ENCODE results near the gene HPSE.

DNA sequence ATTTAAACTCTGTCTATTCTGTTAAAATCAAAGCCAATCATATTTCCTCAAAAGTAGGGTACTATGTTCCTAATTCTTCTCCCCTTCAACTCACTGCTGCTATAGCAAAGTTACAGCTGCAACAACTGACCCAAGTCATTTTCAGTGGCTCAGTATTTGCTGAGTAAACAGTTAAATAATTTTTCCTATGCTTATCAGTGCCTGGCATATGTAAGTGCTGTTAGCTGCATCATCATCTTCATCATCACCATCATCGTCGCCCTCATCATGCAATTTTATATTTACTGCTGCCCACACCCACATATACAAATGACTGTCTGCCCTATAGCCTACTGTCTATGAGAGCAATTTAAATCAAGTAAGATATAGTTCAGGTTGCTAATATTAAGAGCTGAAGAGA is 72.0 kb downstream of the HPSE start:
- TF ChIP-seq, protein P1, sequence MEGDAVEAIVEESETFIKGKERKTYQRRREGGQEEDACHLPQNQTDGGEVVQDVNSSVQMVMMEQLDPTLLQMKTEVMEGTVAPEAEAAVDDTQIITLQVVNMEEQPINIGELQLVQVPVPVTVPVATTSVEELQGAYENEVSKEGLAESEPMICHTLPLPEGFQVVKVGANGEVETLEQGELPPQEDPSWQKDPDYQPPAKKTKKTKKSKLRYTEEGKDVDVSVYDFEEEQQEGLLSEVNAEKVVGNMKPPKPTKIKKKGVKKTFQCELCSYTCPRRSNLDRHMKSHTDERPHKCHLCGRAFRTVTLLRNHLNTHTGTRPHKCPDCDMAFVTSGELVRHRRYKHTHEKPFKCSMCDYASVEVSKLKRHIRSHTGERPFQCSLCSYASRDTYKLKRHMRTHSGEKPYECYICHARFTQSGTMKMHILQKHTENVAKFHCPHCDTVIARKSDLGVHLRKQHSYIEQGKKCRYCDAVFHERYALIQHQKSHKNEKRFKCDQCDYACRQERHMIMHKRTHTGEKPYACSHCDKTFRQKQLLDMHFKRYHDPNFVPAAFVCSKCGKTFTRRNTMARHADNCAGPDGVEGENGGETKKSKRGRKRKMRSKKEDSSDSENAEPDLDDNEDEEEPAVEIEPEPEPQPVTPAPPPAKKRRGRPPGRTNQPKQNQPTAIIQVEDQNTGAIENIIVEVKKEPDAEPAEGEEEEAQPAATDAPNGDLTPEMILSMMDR (IDR thresholded peaks at IDR 0.05) = no peak
- no peak for TF ChIP-seq POLR2A (IDR thresholded peaks at IDR 0.05)
- no peak for TF ChIP-seq EP300 (IDR thresholded peaks at IDR 0.05)
- TF ChIP-seq POLR2AphosphoS5 (IDR thresholded peaks at IDR 0.05) = no peak
